OCI-LY7 (cell line): ENCODE measurements around the gene PXDN. TPM values are rescaled to one million over a fixed set of nuclear protein-coding genes. Genes with fewer than 3 reads are reported as not detected.

Source experiments
- BruUV-seq: library from RNA; stranded (reverse); fragments of 400-500 nt; replicated peaks from 2 replicates; lab custom pipeline; 2021; lab: Mats Ljungman, UMichigan
- CTCF ChIA-PET: fragments of 300-600 bp; sonication (Branson Sonifier 250); formaldehyde crosslinking; loops from one replicate; lab custom pipeline; 2022; ENCODE audit warnings: antibody characterized with exemption; ENCODE audit not compliant: unreplicated experiment; lab: Charles Lee
- POLR2A ChIA-PET: fragments of 300-600 bp; sonication (Branson Sonifier 250); formaldehyde crosslinking; loops from one replicate; lab custom pipeline; 2022; ENCODE audit warnings: antibody characterized with exemption; lab: Charles Lee
- DNase-seq: peaks from one replicate; pipeline ENCODE4 v3.0.0-alpha.2; 2015; ENCODE audit warnings: low spot score
- H2AFZ ChIP-seq: fragments of 200-600 bp; sonication (generic), shearing (Covaris generic); 2 replicates; pipeline ENCODE4 v1.6.1; 2014; ENCODE audit warnings: mild to moderate bottlenecking, antibody characterized with exemption, low read length, moderate library complexity
- H3K27ac ChIP-seq: fragments of 200-600 bp; sonication (generic); 2 replicates; pipeline ENCODE4 v1.5.1; 2014; ENCODE audit warnings: mixed run types, low read depth, mild to moderate bottlenecking, moderate library complexity, low read length, inconsistent platforms; ENCODE audit not compliant: poor library complexity, severe bottlenecking
- H3K36me3 ChIP-seq: fragments of 200-600 bp; sonication (generic); 2 replicates; pipeline ENCODE4 v1.6.1; 2014; ENCODE audit warnings: mild to moderate bottlenecking, antibody characterized with exemption, low read length, moderate library complexity, mixed read lengths; ENCODE audit not compliant: insufficient read depth
- H3K4me1 ChIP-seq: fragments of 200-600 bp; sonication (generic); 2 replicates; pipeline ENCODE4 v1.5.1; 2014; ENCODE audit warnings: mild to moderate bottlenecking, low read length; ENCODE audit not compliant: insufficient read depth, poor library complexity, severe bottlenecking
- H3K4me2 ChIP-seq: fragments of 200-600 bp; sonication (generic); 2 replicates; pipeline ENCODE4 v1.6.1; 2014; ENCODE audit warnings: mild to moderate bottlenecking, low read length
- H3K4me3 ChIP-seq: fragments of 200-600 bp; sonication (generic); 2 replicates; pipeline ENCODE4 v1.5.1; 2014; ENCODE audit warnings: mild to moderate bottlenecking, low read depth, low read length; ENCODE audit not compliant: poor library complexity, severe bottlenecking
- H3K79me2 ChIP-seq: fragments of 200-600 bp; sonication (generic); 2 replicates; pipeline ENCODE4 v1.6.1; 2016; ENCODE audit warnings: low read depth, mild to moderate bottlenecking, low read length, moderate library complexity, mixed read lengths; ENCODE audit not compliant: insufficient read depth
- H3K9me2 ChIP-seq: fragments of 200-600 bp; sonication (generic); 2 replicates; pipeline ENCODE4 v1.6.1; 2016; ENCODE audit warnings: mild to moderate bottlenecking, low read length, mixed read lengths; ENCODE audit not compliant: insufficient read depth
- H3K9me3 ChIP-seq: fragments of 200-600 bp; sonication (generic); 2 replicates; pipeline ENCODE4 v1.6.1; 2014; ENCODE audit warnings: mild to moderate bottlenecking, mixed run types, low read length, mixed read lengths
- H4K20me1 ChIP-seq: fragments of 200-600 bp; sonication (generic); 2 replicates; pipeline ENCODE4 v1.6.1; 2014; ENCODE audit warnings: mild to moderate bottlenecking, antibody characterized with exemption, low read length, moderate library complexity, mixed read lengths; ENCODE audit not compliant: insufficient read depth
- EZH2phosphoT487 ChIP-seq: fragments of 200-600 bp; sonication (generic); IDR thresholded peaks from 2 replicates; pipeline ENCODE4 v1.6.1; 2018; ENCODE audit warnings: low read depth, borderline replicate concordance, mild to moderate bottlenecking, mixed run types, antibody characterized with exemption, low read length, moderate library complexity, mixed read lengths
- intact Hi-C: fragments of 100-400 bp; cut with micrococcal nuclease; formaldehyde crosslinking; loops from one replicate; pipeline ENCODE4 v1.10.0; 2022; ENCODE audit not compliant: unreplicated experiment
- total RNA-seq, 2 experiments: library from RNA; depleted of rRNA in 1 of 2; stranded (reverse); fragments of >200 nt in 1 of 2; shearing (Covaris generic) in 1 of 2; gene quantifications; 2 replicates each; pipeline ENCODE4 v1.2.3, GENCODE V29; 2014 to 2022
- TF ChIP-seq, protein P1 (sequence below): fragments of 200-600 bp; sonication (generic); conservative IDR thresholded peaks from 2 replicates; pipeline ENCODE4 v1.5.1; 2014; ENCODE audit warnings: mild to moderate bottlenecking, antibody characterized with exemption, low read length, moderate library complexity, mixed read lengths

Gene PXDN
- total RNA-seq, 2 experiments from 2014 or later = not detected

GRCh38 chr2:1777781-1778180 is 33.5 kb upstream of the PXDN start:
- no peak for DNase-seq
- Histone ChIP-seq H3K4me3 (no peak overlapping the region), H3K4me1 (no peaks in the 10 kb centered on the region), H3K27ac (no peak overlapping the region), H3K79me2 (no peaks in the 10 kb centered on the region), H3K36me3 (no peaks in the 10 kb centered on the region), H2AFZ (no peak overlapping the region), H4K20me1 (no peaks in the 10 kb centered on the region), H3K9me3 (no peaks in the 10 kb centered on the region), H3K4me2 (no peak overlapping the region), H3K9me2 (no peaks in the 10 kb centered on the region)
- BruUV-seq = no TSS peak
- ChIA-PET POLR2A (interaction anchor here (1.0 kb wide), 1 partner anchor 10 kb away, joined by 3 read pairs; no protein-coding TSS in a partner anchor), CTCF (no interaction called here)
- no peak for TF ChIP-seq EZH2phosphoT487
- TF ChIP-seq, protein P1, sequence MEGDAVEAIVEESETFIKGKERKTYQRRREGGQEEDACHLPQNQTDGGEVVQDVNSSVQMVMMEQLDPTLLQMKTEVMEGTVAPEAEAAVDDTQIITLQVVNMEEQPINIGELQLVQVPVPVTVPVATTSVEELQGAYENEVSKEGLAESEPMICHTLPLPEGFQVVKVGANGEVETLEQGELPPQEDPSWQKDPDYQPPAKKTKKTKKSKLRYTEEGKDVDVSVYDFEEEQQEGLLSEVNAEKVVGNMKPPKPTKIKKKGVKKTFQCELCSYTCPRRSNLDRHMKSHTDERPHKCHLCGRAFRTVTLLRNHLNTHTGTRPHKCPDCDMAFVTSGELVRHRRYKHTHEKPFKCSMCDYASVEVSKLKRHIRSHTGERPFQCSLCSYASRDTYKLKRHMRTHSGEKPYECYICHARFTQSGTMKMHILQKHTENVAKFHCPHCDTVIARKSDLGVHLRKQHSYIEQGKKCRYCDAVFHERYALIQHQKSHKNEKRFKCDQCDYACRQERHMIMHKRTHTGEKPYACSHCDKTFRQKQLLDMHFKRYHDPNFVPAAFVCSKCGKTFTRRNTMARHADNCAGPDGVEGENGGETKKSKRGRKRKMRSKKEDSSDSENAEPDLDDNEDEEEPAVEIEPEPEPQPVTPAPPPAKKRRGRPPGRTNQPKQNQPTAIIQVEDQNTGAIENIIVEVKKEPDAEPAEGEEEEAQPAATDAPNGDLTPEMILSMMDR = no peak
- intact Hi-C loops = no loop called here

DNA sequence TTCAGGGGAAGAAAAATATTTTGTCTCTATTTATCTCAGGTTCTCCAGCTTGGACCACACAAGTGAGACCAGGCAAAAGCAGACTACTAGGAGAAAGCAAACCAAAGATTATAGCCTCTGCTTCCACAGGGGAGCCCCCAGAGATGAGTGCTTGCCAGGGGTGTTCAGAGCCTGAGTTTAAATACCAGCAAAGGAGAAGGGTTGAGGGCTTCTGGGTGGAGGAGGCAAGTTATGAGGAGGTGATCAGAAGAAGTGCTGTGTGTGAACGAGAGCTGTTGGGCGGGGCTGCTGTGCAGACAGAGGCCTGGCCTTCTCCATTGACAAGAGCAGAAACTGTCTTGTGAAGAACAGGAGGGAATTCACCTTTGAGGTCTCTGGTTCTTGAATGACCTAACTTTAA is 32.8 kb upstream of the PXDN start:
- ChIA-PET CTCF (no interaction called here), POLR2A (interaction anchor here (1.0 kb wide), 1 partner anchor 9 kb away, joined by 3 read pairs; no protein-coding TSS in a partner anchor)
- Histone ChIP-seq H2AFZ (no peak overlapping the region), H4K20me1 (no peaks in the 10 kb centered on the region), H3K79me2 (no peaks in the 10 kb centered on the region), H3K9me3 (no peaks in the 10 kb centered on the region), H3K4me2 (no peak overlapping the region), H3K4me3 (no peak overlapping the region), H3K27ac (no peak overlapping the region), H3K4me1 (no peaks in the 10 kb centered on the region), H3K36me3 (no peaks in the 10 kb centered on the region), H3K9me2 (no peaks in the 10 kb centered on the region)
- intact Hi-C loops = no loop called here
- no peak for DNase-seq
- BruUV-seq = no TSS peak
- no peak for TF ChIP-seq EZH2phosphoT487
- TF ChIP-seq, protein P1 = no peak

DNA sequence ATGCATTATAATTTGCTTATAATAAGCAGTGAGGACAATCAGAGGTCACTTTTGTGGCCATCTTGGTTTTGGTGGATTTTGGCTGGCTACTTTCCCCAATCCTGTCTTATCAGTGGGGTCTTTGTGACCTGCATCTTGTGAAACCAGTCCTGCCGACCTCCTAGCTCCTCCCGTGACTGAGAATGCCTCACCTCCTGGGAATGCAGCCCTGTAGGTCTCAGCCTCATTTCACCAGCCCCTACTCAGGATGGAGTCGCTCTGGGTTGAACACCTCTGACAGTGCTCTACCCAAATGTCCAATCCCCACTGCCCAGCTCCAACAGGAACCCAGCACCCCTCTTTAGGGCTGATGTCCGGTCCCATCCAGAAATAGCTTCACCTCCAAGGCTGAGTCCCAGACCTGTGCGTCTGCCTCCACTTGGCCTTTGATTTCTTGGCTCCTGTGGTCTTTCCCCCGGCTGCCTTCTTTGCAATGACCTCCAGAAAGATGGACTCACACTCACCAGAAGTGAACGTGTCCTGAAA is 31.3 kb upstream of the PXDN start:
- Histone ChIP-seq H3K36me3 (no peaks in the 10 kb centered on the region), H3K4me2 (no peak overlapping the region), H3K79me2 (no peaks in the 10 kb centered on the region), H4K20me1 (no peaks in the 10 kb centered on the region), H3K4me1 (no peaks in the 10 kb centered on the region), H3K27ac (no peak overlapping the region), H3K9me2 (no peaks in the 10 kb centered on the region), H2AFZ (no peak overlapping the region), H3K9me3 (no peaks in the 10 kb centered on the region), H3K4me3 (no peak overlapping the region)
- intact Hi-C loops = no loop called here
- BruUV-seq = no TSS peak
- no peak for TF ChIP-seq EZH2phosphoT487
- TF ChIP-seq, protein P1 = no peak
- POLR2A ChIA-PET = interaction anchor here (0.6 kb wide), 2 partner anchors 29 to 1778 kb away, joined by 3 read pairs; no protein-coding TSS in a partner anchor
- CTCF ChIA-PET = no interaction called here
- DNase-seq = no peak
